Lower leg skin (tissue), 3 donors: ENCODE data around the gene AFF1.

Source experiments
- POLR2A ChIP-seq, 2 donors: fragments of 450-650 bp; IDR thresholded peaks; one replicate each; pipeline ENCODE4 v1.6.1; 2016 to 2017; ENCODE audit warnings: antibody characterized with exemption in 2 of 2, mild to moderate bottlenecking in 1 of 2, moderate library complexity in 1 of 2
- TF ChIP-seq, protein P1 (sequence below), 3 donors: fragments of 450-650 bp; IDR thresholded peaks; one replicate each; pipeline ENCODE4 v1.5.1; 2016; ENCODE audit warnings: antibody characterized with exemption in 3 of 3, mild to moderate bottlenecking in 3 of 3, moderate library complexity in 2 of 3

DNA sequence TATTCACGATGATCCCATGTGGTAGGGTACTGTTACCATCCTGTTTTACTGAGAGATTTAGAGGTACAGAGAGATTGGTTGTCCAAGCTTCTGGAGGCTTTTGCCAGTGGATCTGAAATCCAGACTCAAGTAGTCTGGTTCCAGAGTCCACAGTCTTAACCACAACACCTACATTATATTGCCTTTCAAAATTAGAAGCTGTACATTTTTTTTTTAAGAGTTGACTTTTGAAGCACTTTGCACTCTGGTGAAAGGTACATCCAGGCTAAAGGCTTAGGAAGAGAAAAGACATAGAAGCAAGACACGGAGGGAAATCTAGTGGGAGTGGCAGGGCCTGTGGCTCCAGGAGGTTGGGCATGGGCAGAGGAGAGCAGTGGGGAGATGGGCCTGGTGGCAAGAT, 122.1 kb downstream of the AFF1 start:
- TF ChIP-seq POLR2A (IDR thresholded peaks at IDR 0.05), result no peak
- TF ChIP-seq, protein P1, sequence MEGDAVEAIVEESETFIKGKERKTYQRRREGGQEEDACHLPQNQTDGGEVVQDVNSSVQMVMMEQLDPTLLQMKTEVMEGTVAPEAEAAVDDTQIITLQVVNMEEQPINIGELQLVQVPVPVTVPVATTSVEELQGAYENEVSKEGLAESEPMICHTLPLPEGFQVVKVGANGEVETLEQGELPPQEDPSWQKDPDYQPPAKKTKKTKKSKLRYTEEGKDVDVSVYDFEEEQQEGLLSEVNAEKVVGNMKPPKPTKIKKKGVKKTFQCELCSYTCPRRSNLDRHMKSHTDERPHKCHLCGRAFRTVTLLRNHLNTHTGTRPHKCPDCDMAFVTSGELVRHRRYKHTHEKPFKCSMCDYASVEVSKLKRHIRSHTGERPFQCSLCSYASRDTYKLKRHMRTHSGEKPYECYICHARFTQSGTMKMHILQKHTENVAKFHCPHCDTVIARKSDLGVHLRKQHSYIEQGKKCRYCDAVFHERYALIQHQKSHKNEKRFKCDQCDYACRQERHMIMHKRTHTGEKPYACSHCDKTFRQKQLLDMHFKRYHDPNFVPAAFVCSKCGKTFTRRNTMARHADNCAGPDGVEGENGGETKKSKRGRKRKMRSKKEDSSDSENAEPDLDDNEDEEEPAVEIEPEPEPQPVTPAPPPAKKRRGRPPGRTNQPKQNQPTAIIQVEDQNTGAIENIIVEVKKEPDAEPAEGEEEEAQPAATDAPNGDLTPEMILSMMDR (IDR thresholded peaks at IDR 0.05), result no peak
